H4 (cell line): ENCODE data around the gene ART1. TPM values are rescaled to one million over a fixed set of nuclear protein-coding genes. Genes with fewer than 3 reads are reported as not detected.
"Not testable (repeated sequence)": the region's sequence is repeated elsewhere in the genome, so short reads cannot be mapped to it uniquely, and the experiment has no call there.

ENCODE experiments used
- DNase-seq: peaks from one replicate; pipeline ENCODE4 v3.0.0-alpha.2; 2015; ENCODE audit warnings: low spot score
- total RNA-seq: library from RNA; depleted of rRNA; stranded (reverse); fragments of >200 nt; shearing (Covaris generic); gene quantifications from 2 replicates; pipeline ENCODE4 v1.2.3, GENCODE V29; 2014

Gene ART1
- total RNA-seq, 1 experiment from 2014 or later = not detected

DNA sequence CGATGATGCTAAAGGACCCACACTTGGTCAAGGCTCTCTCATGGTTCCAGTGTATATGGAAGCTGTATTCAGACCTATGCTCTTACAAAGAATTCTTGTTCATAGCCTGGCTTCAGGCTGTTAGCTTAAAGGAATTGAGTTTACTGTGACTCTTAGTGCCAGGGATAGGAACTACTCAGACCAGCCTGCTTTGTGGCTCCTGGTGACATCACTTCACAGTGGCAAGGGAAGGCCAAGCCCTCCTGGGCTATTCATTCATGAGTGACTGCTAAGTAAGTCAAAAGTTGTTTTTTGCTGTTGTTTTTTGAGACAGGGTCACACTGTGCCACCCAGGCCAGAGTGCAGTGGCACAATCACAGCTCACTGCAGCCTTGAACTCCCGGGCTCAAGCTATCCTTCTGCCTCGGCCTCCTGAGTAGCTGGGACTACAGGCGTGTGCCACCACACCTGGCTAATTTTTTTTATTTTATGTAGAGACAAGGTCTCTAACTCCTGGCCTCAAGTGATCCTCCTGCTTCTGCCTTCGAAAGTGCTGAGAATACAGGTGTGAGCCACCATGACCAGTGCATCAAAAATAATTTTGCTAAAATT is 12.8 kb upstream of the ART1 start:
- DNase-seq = no peak

DNA sequence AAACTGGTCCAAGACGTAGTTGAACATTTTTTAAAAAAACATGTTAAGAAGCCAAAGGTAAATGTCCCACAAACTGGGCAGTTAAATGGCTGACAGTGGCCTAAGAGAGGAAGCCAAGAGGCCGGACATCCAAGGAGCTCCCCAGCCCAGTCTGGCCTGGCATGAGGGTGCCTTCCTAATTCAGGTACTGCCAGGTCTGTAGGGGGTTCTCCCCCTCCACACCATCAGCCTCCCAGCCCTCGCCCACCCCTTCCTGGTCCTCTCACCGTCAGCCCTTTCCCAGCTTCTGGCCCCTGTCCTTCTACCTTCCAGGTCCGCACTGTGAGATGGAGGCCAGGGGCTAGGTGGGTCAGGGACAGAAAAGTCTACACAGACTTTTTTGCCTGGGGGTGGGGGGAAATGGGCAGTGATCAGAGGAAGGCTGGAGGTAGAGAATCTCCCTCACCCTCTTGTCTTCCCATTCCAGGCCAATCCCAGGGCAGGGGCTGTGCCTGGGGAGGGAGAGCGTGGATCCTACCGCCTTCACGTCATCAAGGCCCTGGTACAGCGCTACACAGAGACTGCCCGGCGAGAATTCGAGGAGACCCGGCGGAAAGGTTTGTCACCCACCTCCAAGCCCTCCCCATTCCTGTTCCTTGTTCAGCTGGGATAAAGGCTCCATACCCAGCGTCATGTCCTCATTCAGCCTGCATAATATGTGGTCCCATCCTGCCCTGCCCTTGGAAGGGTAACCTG is 9.1 kb upstream of the ART1 start:
- DNase-seq = no peak

DNA sequence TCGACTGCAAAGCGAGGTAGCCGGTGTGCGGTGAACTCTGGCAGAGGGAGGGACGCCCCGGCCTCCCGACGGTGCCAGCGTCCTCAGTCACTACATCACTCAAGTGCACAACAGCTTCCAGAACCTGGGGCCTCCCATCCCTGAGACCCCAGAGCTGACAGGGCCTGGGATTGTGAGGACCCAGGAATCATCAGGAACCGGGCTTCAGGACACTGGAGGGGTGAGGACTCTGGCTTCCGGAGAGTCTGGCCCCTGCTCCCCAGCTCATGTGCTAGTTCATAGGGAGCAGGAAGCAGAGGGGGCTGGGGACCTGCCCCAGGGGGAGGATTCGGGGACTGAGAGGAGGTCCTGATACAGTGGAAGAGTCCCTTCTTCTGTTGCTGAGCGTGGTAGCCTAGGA is 7.7 kb upstream of the ART1 start:
- no peak for DNase-seq

DNA sequence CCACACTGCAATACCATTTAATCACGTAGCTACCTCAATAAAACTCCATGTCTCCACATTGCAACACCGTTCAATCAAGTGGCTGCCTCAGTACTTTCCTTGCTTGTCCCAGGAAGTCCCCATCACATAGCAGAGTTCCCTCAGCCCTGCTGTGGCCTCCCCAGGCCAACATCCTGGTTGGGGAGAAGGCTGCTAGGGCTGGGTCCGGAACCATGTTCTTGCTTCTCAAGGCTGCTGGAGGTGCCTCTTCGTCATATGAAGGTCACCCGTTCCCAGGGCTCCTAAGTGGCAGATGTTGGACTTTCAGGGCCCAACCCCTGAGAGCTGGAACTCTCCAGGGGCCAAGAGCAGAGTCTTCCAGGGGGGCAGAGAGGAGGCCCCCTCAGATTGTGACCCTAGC is 6.4 kb upstream of the ART1 start:
- no peak for DNase-seq

DNA sequence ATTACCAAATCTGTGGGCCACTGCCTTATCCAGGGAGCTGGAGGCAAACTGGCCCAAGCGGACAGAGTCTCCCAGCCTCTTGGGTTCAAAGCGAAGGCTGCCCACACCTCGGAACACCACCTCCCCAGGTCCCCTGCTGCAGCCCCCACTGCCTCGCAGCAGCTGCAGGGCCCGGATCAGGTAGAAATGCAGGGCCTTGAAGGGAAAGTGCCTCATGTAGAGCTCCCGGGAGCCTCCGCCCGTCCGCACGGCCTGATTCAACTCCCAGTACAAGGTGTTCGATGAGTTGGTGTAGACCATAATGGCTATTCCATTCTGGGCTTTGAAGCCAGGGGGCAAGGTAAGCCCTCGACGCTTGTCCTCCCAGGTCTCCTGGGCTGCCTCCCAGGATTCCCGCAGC is 5.1 kb upstream of the ART1 start:
- no peak for DNase-seq

DNA sequence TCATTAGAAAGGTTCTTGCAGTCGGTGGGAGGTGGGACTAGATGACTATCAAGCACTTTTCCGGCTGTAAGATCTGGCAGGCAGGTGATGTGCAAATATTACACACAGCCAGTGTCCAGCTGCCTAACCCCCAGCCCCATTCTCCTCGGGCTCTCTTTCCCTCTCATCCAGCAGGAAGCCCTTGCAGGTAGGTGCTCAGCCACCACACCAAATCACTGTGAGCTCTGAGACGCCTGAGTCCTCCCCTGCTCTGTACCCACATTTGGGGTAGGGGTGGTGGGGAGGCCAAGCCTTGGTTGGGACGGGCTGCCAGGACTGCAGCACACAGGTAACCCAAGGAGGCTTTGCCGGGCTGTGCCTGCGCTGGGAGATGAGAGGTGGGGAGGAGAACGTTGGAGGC is 3.7 kb upstream of the ART1 start:
- DNase-seq = no peak

DNA sequence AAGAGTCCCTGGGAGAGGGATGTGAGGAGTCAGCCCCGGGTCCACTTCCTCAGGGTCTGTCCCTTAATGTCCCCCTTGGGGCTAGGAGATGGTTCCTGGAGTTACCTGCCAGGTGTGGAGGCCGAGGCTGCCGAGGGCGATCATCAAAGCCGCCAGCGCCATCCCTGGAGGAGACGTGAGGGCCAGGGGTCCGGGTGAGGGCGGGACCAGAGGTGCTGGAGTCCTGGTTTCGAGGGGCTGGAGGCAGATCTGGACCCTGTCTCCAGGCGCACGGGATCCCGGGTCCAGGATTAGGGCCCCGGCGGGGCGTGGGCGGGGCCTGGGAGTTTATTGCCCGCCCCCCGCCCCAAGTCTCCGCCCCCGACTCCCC is 3.2 kb upstream of the ART1 start, which contains the start of gene ART5:
TSS of gene ART5 (minus strand) at position 292 of the 370 bp plus-strand sequence. CDS start at position 162, 130 bp downstream.
- no peak for DNase-seq

DNA sequence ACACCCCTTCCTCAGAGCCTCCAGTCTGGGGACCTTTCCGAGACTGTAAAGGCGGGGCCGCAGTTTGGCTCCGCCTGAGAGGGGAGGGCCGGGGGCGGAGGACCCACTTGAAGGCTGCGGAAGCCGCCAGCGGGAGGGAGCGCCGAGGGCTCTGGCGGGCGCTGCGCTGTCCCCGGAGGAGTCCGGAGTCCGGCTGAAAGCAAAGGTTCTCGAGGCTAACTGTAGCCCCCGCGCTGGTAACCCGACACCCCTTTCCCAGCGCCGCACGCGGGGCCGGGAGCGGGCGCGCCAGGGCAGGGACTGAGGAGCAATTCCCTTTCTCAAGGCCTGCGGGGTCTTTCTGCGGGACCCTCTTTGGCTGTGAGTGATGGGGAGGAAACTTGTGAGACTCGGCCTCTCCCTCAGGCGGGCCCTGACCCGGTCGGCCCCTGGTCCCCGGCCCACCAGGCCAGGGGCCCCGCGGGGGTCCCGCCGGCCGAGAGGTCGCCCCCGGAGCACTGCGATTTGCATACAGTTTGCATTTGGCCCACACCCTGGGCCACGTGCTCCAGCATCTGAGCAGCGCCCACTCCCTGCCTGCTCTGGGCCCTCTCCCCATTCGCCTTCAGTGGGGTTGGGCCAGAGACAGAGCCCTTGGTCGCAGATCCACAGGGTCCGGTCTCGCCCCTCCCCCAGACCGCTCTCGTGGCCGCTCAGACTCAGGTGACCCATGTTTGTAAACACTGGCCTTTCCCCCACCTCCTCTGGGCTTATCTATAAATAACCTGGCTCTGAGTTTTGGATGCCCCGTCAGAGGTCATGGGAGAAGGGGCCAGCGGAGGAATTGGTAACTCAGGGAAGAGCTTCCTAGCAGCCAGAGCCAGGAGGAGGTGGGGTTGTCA is 2.6 kb upstream of the ART1 start:
- peak; percentile 37 for DNase-seq

DNA sequence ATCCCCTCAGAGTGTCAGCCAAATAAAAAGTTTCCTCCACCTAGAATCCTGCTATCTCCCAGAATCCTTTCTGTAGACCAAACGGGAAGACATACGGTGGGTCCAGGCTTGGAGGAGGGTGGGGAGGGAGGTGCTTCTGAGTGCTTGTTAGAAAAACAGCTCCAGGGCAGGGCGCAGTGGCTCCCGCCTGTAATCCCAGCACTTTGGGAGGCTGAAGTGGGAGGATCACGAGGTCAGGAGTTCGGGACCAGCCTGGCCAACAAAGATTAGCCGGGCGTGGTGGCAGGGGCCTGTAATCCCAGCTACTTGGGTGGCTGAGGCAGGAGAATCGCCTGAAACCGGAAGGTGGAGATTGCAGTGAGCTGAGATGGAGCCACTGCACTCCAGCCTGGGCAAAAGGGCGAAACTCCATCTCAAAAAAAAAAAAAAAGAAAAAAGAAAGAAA is 1.8 kb upstream of the ART1 start:
- not testable (repeated sequence) for DNase-seq

DNA sequence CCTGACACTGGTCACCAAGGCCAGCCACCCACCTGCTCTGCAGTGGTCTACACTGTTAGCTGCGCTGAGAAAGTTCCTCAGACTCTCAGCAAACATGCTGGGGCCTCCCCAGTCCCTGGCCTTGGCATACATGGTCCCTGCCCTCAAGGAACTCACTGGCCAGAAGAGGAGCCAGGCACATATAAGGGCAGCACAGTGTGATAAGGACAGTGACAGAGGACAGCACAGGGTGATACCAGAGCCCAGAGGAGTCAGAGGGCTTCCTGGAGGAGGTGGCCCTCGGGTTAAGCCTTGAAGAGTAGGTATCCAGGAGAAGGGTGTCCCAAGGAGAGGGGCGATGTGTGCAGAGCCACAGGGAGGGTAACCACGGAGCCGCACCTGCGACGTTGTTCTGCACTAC is 624 bp downstream of the ART1 start:
- no peak for DNase-seq

DNA sequence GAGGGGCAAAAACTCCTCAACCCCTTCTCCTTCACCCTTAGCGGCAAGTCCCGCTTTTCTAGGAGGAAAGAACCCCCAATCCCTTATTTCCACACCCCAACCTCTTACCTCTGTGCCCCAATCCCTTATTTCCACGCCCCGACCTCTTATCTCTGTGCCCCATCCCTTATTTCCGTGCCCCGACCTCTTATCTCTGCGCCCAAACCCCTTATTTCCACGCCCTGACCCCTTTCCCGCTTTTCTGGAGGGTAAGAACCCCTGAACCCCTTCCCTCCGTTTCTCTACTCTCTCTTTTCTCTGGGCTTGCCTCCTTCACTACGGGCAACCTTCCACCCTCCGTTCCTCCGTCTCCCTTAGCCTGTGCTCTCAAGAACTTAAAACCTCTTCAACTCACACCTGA is 3.9 kb downstream of the ART1 start:
- DNase-seq = not testable (repeated sequence)

DNA sequence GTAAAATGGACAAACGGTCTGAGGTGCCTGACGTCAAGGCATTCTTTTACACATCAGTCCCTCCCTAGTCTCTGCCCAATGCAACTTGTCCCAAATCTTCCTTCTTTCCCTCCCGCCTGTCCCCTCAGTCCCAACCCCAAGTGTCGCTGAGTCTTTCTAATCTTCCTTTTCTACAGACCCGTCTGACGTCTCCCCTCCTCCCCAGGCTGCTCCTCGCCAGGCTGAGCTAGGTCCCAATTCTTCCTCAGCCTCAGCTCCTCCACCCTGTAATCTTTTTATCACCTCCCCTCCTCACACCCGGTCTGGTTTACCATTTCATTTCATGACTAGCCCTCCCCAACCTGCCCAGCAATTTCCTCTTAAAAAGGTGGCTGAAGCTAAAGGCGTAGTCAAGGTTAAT is 4.4 kb downstream of the ART1 start:
- not testable (repeated sequence) for DNase-seq

DNA sequence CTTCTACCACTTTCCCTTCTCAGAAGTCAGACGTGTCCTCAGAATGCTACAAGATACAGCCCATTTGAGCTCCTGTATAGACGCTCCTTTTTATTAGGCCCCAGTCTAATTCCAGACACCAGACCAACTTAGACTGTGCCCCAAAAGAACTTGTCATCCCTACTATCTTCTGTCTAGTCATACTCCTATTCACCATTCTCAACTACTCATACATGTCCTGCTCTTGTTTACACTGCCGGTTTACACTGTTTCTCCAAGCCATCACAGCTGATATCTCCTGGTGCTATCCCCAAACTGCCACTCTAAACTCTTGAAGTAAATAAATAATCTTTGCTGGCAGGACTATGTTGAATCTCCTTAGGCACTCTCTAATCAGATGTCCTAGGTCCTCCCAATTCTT is 7.6 kb downstream of the ART1 start:
- not testable (repeated sequence) for DNase-seq

DNA sequence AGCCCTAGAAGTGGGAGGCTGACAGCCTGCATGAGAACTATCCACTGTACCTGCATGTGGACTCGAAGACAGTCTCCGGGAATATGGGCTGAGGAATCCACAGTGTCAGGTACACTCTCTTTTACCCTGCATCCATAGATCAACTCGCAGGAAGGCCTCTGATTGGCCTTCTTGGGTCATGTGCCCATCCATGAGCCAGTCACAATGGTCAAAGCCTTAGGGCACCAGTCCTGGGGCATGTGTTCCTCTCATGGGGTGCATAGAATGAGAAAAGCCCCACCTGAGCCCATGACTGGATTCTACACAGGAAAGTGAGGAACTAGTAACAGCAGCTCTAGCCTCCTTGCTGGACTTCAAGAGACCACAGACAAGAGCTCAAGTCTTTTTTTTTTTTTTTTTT is 10.6 kb downstream of the ART1 start:
- DNase-seq = no peak

DNA sequence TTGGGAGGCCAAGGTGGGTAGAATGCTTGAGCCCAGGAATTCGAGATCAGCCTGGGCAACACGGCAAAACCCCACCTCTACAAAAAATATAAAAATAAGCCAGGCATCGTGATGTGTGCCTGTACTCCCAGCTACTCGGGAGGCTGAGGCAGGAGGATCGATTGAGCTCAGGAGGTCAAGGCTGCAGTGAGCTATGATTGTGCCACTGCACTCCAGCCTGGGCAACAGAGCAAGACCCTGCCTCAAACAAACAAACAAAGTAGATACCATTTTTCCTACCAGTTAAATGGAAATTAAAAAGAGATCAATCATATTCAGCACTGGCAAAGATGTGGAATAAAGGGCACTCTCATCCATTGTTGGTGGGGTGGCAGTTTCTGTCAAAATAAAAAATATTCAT is 12.4 kb downstream of the ART1 start:
- DNase-seq = not testable (repeated sequence)

DNA sequence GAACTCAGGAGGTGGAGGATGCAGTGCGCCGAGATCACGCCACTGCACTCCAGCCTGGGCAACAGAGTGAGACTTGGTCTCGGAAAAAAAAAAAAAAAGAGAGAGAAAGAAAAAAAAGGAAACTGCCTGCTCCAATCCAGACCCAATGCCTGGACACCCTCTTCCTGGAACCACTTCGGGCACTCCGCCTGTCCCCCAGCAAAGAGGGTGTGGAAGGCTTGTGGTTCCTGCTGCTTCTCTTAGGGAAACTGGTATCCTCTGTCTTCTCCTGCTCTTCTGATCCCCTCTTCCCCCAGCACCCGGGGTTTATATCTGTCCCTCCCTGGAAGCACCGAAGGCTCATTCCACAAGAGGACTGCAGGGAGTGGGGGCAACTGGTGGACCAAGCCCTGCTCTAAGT is 13.3 kb downstream of the ART1 start:
- no peak for DNase-seq

DNA sequence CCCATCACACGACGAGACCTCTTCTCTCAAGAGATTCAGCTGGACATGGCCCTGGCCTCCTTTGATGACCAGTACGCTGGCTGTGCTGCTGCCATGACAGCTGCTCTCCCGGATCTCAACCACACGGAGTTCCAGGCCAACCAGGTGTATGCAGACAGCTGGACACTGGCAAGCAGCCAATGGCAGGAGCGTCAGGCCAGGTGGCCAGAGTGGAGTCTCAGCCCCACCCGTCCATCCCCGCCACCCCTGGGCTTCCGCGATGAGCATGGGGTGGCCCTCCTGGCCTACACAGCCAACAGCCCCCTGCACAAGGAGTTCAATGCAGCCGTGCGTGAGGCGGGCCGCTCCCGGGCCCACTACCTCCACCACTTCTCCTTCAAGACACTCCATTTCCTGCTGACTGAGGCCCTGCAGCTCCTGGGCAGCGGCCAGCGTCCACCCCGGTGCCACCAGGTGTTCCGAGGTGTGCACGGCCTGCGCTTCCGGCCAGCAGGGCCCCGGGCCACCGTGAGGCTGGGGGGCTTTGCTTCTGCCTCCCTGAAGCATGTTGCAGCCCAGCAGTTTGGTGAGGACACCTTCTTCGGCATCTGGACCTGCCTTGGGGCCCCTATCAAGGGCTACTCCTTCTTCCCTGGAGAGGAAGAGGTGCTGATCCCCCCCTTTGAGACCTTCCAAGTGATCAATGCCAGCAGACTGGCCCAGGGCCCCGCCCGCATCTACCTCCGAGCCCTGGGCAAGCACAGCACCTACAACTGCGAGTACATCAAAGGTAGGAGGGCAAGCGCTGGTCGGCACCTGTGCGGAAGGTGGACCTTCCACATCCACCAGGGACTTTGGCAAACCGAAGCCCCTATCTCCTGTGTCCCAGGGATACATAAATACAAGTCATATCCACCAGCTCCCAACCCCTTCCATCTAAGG is 14.9 kb downstream of the ART1 start:
- DNase-seq = no peak

DNA sequence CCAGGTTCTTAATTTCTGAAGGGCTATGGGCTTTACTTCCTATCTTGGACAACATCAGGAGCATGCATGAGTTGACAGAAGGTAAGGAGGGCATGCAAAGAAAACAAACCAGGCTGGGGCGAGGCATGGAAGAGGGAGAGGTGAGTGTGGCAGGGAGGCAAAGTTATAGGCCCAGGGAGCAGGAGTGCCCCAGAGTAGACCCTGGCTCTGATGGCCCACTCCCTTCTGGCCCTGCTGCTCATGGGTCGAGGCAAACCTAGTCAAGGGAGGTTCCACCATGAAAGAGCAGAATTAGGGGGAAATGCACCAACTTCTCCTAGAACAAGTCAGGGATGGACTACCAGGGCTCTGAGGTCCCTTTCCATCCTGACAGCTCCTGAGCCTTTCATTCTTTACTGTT is 16.0 kb downstream of the ART1 start:
- no peak for DNase-seq

DNA sequence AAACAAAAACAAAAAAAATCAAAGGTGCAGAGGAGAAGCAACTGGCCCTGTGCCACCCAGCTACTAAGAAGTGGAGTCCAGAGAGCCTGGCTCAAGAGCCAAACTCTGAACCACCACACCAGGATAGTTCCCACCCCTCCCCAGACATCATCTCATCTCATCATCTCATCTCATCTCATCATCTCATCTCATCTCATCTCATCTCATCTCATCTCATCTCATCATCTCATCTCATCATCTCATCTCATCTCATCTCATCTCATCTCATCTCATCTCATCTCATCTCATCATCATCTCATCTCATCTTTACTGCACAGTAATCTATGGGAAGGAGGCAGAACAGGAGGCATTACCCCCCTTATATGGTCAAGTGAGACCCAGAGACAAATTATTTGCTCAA is 17.9 kb downstream of the ART1 start:
- no peak for DNase-seq

DNA sequence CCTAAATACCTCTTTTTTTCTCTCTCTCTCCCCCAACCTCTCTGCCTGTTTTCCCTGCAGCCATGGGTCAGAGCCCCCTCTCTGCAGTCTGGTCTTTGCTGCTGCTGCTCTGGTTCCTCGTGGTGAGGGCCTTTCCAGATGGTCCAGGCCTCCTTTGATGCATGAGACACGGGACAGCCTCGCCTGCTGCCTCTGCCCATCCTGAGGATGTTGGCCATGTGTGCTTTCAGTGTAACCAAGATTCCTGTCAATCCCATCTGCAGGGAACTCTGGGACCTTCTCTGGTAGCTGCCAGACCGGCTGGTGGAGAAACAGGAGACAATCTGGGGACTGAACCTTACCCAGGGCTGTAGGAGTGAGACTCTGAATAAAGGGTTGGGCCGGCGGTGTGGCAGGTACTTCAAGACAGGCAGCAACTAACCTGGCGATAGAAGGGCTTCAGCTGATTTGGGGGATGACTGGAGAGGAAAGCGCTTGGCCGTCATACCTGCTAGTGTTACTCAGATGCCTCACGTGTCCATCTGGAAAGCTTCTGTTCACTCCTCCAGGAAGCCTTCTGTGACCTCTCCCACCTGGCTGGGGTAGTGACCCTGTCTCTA is 19.2 kb downstream of the ART1 start:
- DNase-seq = no peak

DNA sequence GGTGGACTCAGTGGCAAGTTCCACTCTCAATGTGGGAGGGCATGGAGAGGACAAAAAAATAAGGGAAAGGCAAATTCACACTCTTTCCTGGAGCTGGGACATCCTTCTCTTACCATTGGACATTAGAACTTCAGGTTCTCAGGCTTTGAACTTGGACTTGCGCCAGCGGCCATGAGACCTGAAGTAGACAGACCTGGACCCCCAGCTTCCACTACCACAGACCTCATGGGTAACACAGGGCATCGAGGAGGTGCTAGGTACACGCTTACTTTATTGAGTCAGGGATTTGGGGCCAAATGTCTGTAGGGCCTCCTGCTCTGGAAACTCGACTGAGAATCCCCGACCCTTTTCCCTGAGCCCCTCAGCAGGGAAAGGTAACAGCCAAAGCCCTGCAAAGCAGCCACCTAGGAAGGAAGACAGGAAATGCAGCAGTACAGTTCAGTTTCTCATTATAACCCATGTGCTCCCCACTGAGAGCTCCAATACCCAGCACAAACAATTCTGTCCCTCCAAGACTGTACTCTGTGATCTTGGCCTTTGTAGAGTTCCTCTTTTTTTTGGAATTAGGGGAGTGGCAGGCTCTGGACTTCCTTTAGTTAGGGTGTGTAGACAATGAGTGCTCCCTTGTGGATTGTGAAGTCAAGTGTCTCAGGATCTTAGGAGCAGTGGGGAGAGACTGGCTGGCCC is 20.6 kb downstream of the ART1 start:
- DNase-seq = no peak
